ENCODE results near the gene USP32.

Gene USP32

GRCh38 chr17:60269417-60269816 is 122.5 kb downstream of the USP32 start:
- no peak for TF ChIP-seq CTCF (IDR thresholded peaks at IDR 0.05; ENCODE audit: borderline replicate concordance, insufficient read depth, low read depth, low read length)
- H3K4me3 ChIP-seq (ENCODE audit: low read depth, low read length) = no peak overlapping the region

- no peak overlapping the region for H3K4me3 ChIP-seq (ENCODE audit: low read depth, low read length)
- TF ChIP-seq CTCF (IDR thresholded peaks at IDR 0.05; ENCODE audit: borderline replicate concordance, insufficient read depth, low read depth, low read length) = no peak
Observed at GRCh38 chr17:60260540-60260939, 131.4 kb downstream of the USP32 start.

- TF ChIP-seq CTCF (IDR thresholded peaks at IDR 0.05; ENCODE audit: borderline replicate concordance, insufficient read depth, low read depth, low read length) = no peak
- H3K4me3 ChIP-seq (ENCODE audit: low read depth, low read length) = no peak overlapping the region
Observed at GRCh38 chr17:60258313-60258712, 133.6 kb downstream of the USP32 start.

GRCh38 chr17:60256174-60256573 is 135.8 kb downstream of the USP32 start:
- no peak for TF ChIP-seq CTCF (IDR thresholded peaks at IDR 0.05; ENCODE audit: borderline replicate concordance, insufficient read depth, low read depth, low read length)
- no peak overlapping the region for H3K4me3 ChIP-seq (ENCODE audit: low read depth, low read length)

- H3K4me3 ChIP-seq (ENCODE audit: low read depth, low read length) = no peak overlapping the region
- TF ChIP-seq CTCF (IDR thresholded peaks at IDR 0.05; ENCODE audit: borderline replicate concordance, insufficient read depth, low read depth, low read length) = no peak
Observed at GRCh38 chr17:60253048-60253447, 138.9 kb downstream of the USP32 start.

GRCh38 chr17:60252459-60252858 is 139.5 kb downstream of the USP32 start:
- H3K4me3 ChIP-seq (ENCODE audit: low read depth, low read length) = no peak overlapping the region
- no peak for TF ChIP-seq CTCF (IDR thresholded peaks at IDR 0.05; ENCODE audit: borderline replicate concordance, insufficient read depth, low read depth, low read length)

GRCh38 chr17:60249290-60249826 is 142.6 kb downstream of the USP32 start:
- no peak overlapping the region for H3K4me3 ChIP-seq (ENCODE audit: low read depth, low read length)
- TF ChIP-seq CTCF (IDR thresholded peaks at IDR 0.05; ENCODE audit: borderline replicate concordance, insufficient read depth, low read depth, low read length) = no peak
